Spleen (tissue), 11 donors: ENCODE measurements around the gene TBCE. TPM values are rescaled to one million over a fixed set of nuclear protein-coding genes. Genes with fewer than 3 reads are reported as not detected.
"Not testable (repeated sequence)": the region's sequence is repeated elsewhere in the genome, so short reads cannot be mapped to it uniquely, and the experiment has no call there.

ENCODE experiments used
- DNase-seq: peaks from one replicate; pipeline ENCODE4 v3.0.0-alpha.2; 2020
- H3K27ac ChIP-seq, 8 donors: fragments of 200-600 bp; sonication (generic) in 7 of 8; 1 replicate in 4 of 8; 2 replicates in 4 of 8; pipeline versions ENCODE4 v1.5.0 to v1.8.0; 2016 to 2021; ENCODE audit warnings: inconsistent platforms in 4 of 8, mild to moderate bottlenecking in 4 of 8, moderate library complexity in 1 of 8
- H3K27me3 ChIP-seq, 7 donors: fragments of 200-600 bp; sonication (generic) in 6 of 7; replicated peaks in 1 of 7; 1 replicate in 4 of 7; 2 replicates in 3 of 7; pipeline versions ENCODE4 v1.5.0 to v1.8.0; 2016 to 2021; ENCODE audit warnings: inconsistent platforms in 3 of 7, mild to moderate bottlenecking in 1 of 7
- H3K36me3 ChIP-seq, 6 donors: fragments of 200-600 bp; sonication (generic) in 5 of 6; 1 replicate in 4 of 6; 2 replicates in 2 of 6; pipeline versions ENCODE4 v1.5.0 to v1.8.0; 2016 to 2021; ENCODE audit warnings: inconsistent platforms in 2 of 6
- H3K4me1 ChIP-seq, 6 donors: fragments of 200-600 bp; sonication (generic) in 5 of 6; 1 replicate in 3 of 6; 2 replicates in 3 of 6; pipeline versions ENCODE4 v1.5.0 to v1.8.0; 2016 to 2021; ENCODE audit warnings: inconsistent platforms in 3 of 6
- H3K4me3 ChIP-seq, 8 donors: fragments of 200-600 bp; sonication (generic) in 7 of 8; 1 replicate in 4 of 8; 2 replicates in 4 of 8; pipeline versions ENCODE4 v1.5.0 to v1.8.0; 2016 to 2021; ENCODE audit warnings: inconsistent platforms in 4 of 8, mild to moderate bottlenecking in 4 of 8, moderate library complexity in 2 of 8
- H3K9me3 ChIP-seq, 8 donors: fragments of 200-600 bp; sonication (generic) in 7 of 8; 1 replicate in 4 of 8; 2 replicates in 4 of 8; pipeline versions ENCODE4 v1.5.0 to v1.8.0; 2016 to 2021; ENCODE audit warnings: inconsistent platforms in 4 of 8
- POLR2A ChIP-seq, 3 donors: fragments of 450-650 bp; IDR thresholded peaks; one replicate each; pipeline ENCODE4 v1.5.1; 2017; ENCODE audit warnings: antibody characterized with exemption in 3 of 3, mild to moderate bottlenecking in 1 of 3
- POLR2AphosphoS5 ChIP-seq, 3 donors: sonication (generic); formaldehyde crosslinking; IDR thresholded peaks; one replicate each; pipeline ENCODE4 v1.5.1; 2017; ENCODE audit warnings: antibody characterized with exemption in 3 of 3
- WGBS, 5 donors: extraction: QIAGEN DNeasy Blood & Tissue Kit in 3 of 5; methylation state at CpG; one replicate each; pipeline versions ENCODE4 v1.1.5 to v1.1.7; 2013 to 2018; 5-methylcytosine and 5-hydroxymethylcytosine counted together
- intact Hi-C: fragments of 100-400 bp; cut with DNase I; formaldehyde crosslinking; loops from one replicate; pipeline ENCODE4 v1.15.0; 2023; ENCODE audit warnings: low total_unique reads
- polyA plus RNA-seq, 3 donors: library from polyadenylated mRNA; stranded (reverse); fragments of 200-250 nt; gene quantifications; one replicate each; pipeline ENCODE4 v1.2.1, GENCODE V29; 2013
- total RNA-seq, 7 donors: library from RNA; depleted of rRNA in 3 of 7; stranded (reverse); fragments of >200 nt in 3 of 7; fragmentation: NEBNext Ultra II Directional in 4 of 7; extraction: Animal tissue kit (Norgen Biotek cat#: 25700) in 4 of 7; gene quantifications; one replicate each; pipeline versions ENCODE4 v1.1.0 to v1.2.1, GENCODE V29; 2016 to 2021
- TF ChIP-seq, protein P1 (sequence below), 11 experiments: fragments of 200-600 bp in 7 of 11; fragments of 450-650 bp in 4 of 11; sonication (generic) in 4 of 11; IDR thresholded peaks in 8 of 11; conservative IDR thresholded peaks in 3 of 11; 1 replicate in 7 of 11; 2 replicates in 4 of 11; pipeline versions ENCODE4 v1.4.0 to v1.8.0; 2016 to 2021; ENCODE audit warnings: antibody characterized with exemption in 11 of 11, inconsistent platforms in 4 of 11, mild to moderate bottlenecking in 1 of 11
- donor health status: healthy with polysubstance abuse.
- donor health status: DM: no; HTN: no; CAD: no; lungs with moderate emphysema.
- donor health status: DM: no; HTN: no; CAD: no.
- donor health status: Bipolar disorder and iron deficiency.
- donor health status: healthy.
- donor health status: DM: no; HTN: no; CAD: no.
- donor health status: DM: yes; HTN: yes; CAD: no.

Gene TBCE
- total and polyA plus RNA-seq, 10 donors, result 13.6 to 30.0 (median 18.2) TPM

GRCh38 chr1:235385633-235386032 is 18.4 kb downstream of the TBCE start:
- WGBS, 5 donors, result 94 to 100% (median 95%) methylated on average over 1 of the region's 1 CpG
- intact Hi-C loops, H3K4me3 ChIP-seq, H3K27ac ChIP-seq, H3K4me1 ChIP-seq, H3K27me3 ChIP-seq, DNase-seq: not testable (repeated sequence)
- Histone ChIP-seq H3K36me3 (peaks cover 0 to 25% (median 8%) of the 10 kb centered on the region in 6 donors), H3K9me3 (peaks cover 0 to 15% (median 8%) of the 10 kb centered on the region in 8 donors)

DNA sequence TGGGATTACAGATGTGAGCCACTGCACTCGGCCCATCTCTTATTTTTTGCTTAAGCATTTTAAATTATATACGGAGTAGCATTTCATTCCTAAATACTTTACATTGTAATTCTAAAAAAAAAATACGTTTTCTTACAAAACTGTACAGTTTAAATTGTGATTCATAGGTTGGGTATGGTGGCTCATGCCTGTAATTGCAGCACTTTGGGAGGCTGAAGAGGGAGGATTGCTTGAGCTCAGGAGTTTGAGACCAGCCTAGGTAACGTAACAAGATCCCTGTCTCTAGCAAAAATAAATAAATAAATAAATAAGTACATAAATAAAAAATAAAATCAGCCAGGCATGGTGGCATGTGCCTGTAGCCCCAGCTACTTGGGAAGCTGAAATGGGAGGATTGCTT is 24.6 kb downstream of the TBCE start:
- WGBS, 5 donors, result 90 to 96% (median 95%) methylated on average over 4 of the region's 4 CpGs
- TF ChIP-seq POLR2AphosphoS5 (IDR thresholded peaks at IDR 0.05) (no peak), POLR2A (IDR thresholded peaks at IDR 0.05) (no peak)
- TF ChIP-seq, protein P1, sequence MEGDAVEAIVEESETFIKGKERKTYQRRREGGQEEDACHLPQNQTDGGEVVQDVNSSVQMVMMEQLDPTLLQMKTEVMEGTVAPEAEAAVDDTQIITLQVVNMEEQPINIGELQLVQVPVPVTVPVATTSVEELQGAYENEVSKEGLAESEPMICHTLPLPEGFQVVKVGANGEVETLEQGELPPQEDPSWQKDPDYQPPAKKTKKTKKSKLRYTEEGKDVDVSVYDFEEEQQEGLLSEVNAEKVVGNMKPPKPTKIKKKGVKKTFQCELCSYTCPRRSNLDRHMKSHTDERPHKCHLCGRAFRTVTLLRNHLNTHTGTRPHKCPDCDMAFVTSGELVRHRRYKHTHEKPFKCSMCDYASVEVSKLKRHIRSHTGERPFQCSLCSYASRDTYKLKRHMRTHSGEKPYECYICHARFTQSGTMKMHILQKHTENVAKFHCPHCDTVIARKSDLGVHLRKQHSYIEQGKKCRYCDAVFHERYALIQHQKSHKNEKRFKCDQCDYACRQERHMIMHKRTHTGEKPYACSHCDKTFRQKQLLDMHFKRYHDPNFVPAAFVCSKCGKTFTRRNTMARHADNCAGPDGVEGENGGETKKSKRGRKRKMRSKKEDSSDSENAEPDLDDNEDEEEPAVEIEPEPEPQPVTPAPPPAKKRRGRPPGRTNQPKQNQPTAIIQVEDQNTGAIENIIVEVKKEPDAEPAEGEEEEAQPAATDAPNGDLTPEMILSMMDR (IDR thresholded peaks at IDR 0.05 in 8 of 11, conservative IDR thresholded peaks at IDR 0.05 in 3 of 11), result no peak
- DNase-seq, result no peak
- peaks cover 0 to 13% (median 0%) of the 10 kb centered on the region in 6 donors for H3K36me3 ChIP-seq
- peaks cover 0 to 9% (median 8%) of the 10 kb centered on the region in 8 donors for H3K9me3 ChIP-seq
- no peak overlapping the region for H3K27ac ChIP-seq
- intact Hi-C loops, result no loop called here
- no peak overlapping the region for H3K4me3 ChIP-seq
- peaks cover 0 to 7% (median 0%) of the 10 kb centered on the region in 6 donors for H3K4me1 ChIP-seq
- no peaks in the 10 kb centered on the region for H3K27me3 ChIP-seq

- 92 to 99% (median 93%) methylated on average over 2 of the region's 2 CpGs for WGBS, 5 donors
- peaks cover 0 to 5% (median 0%) of the 10 kb centered on the region in 6 donors for H3K4me1 ChIP-seq
- intact Hi-C loops, result no loop called here
- H3K36me3 ChIP-seq, result peaks cover 0 to 10% (median 5%) of the 10 kb centered on the region in 6 donors
- no peak overlapping the region for H3K27ac ChIP-seq
- TF ChIP-seq POLR2AphosphoS5 (IDR thresholded peaks at IDR 0.05) (no peak), POLR2A (IDR thresholded peaks at IDR 0.05) (no peak)
- TF ChIP-seq, protein P1 (IDR thresholded peaks at IDR 0.05 in 8 of 11, conservative IDR thresholded peaks at IDR 0.05 in 3 of 11), result no peak
- no peak overlapping the region for H3K4me3 ChIP-seq
- no peak for DNase-seq
- no peaks in the 10 kb centered on the region for H3K27me3 ChIP-seq
- H3K9me3 ChIP-seq, result no peaks in the 10 kb centered on the region
These were observed 30.5 kb downstream of the TBCE start for GRCh38 chr1:235397733-235398132.

DNA sequence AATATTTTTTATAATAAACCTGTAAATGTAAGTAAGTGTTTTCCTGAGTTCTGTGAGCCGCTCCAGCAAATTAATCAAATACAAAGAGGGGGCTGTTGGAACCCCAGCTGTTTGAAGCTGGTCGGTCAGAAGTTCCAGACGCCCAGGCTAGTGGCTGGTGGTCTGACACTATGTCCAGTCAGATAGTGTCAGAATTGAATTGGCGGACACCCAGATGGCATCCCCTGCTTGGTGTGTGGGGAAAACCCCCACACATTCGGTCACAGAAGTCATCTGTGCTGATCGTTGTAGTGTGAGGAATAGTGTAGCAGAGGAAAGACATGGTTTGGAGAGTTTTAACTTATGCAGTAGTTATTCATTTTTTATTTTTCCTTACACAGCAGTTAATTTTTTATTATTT is 32.4 kb downstream of the TBCE start:
- H3K27ac ChIP-seq, result no peak overlapping the region
- H3K36me3 ChIP-seq, result peaks cover 0 to 28% (median 6%) of the 10 kb centered on the region in 6 donors
- H3K27me3 ChIP-seq, result no peaks in the 10 kb centered on the region
- H3K4me1 ChIP-seq, result peaks cover 0 to 5% (median 0%) of the 10 kb centered on the region in 6 donors
- intact Hi-C loops, result no loop called here
- no peaks in the 10 kb centered on the region for H3K9me3 ChIP-seq
- no peak overlapping the region for H3K4me3 ChIP-seq
- no peak for DNase-seq
- TF ChIP-seq POLR2AphosphoS5 (IDR thresholded peaks at IDR 0.05) (no peak), POLR2A (IDR thresholded peaks at IDR 0.05) (no peak)
- TF ChIP-seq, protein P1 (IDR thresholded peaks at IDR 0.05 in 8 of 11, conservative IDR thresholded peaks at IDR 0.05 in 3 of 11), result no peak
- WGBS, 5 donors, result 69 to 81% (median 79%) methylated on average over 6 of the region's 6 CpGs

GRCh38 chr1:235401251-235401650 is 34.0 kb downstream of the TBCE start:
- Histone ChIP-seq H3K4me1 (peaks cover 0 to 5% (median 0%) of the 10 kb centered on the region in 6 donors), H3K27ac (no peak overlapping the region), H3K27me3 (no peaks in the 10 kb centered on the region), H3K9me3 (no peaks in the 10 kb centered on the region), H3K4me3 (no peak overlapping the region), H3K36me3 (peaks cover 0 to 37% (median 6%) of the 10 kb centered on the region in 6 donors)
- intact Hi-C loops, result no loop called here
- no peak for TF ChIP-seq POLR2AphosphoS5 (IDR thresholded peaks at IDR 0.05)
- no peak for TF ChIP-seq POLR2A (IDR thresholded peaks at IDR 0.05)
- TF ChIP-seq, protein P1 (IDR thresholded peaks at IDR 0.05 in 8 of 11, conservative IDR thresholded peaks at IDR 0.05 in 3 of 11), result no peak
- no peak for DNase-seq
- 92 to 97% (median 95%) methylated on average over 4 of the region's 4 CpGs for WGBS, 5 donors
